PC-3 (cell line): Measurements from ENCODE around the gene MAK. TPM values are rescaled to one million over a fixed set of nuclear protein-coding genes. Genes with fewer than 3 reads are reported as not detected.
"Not testable (repeated sequence)": the region's sequence is repeated elsewhere in the genome, so short reads cannot be mapped to it uniquely, and the experiment has no call there.

Experiments used
- ATAC-seq: fragments of 200-7000 bp; cut with Tn5 transposase; 2 replicates; pipeline ENCODE4 v1.9.1; 2020; ENCODE audit warnings: mild to moderate bottlenecking, moderate library complexity
- BruUV-seq: library from RNA; stranded (reverse); fragments of 400-500 nt; replicated peaks from 2 replicates; lab custom pipeline; 2021; lab: Mats Ljungman, UMichigan
- CTCF ChIA-PET: fragments of 300-600 bp; sonication (Branson Sonifier 250); formaldehyde crosslinking; loops from one replicate; lab custom pipeline; 2022; ENCODE audit warnings: antibody characterized with exemption; lab: Charles Lee
- POLR2A ChIA-PET: fragments of 300-600 bp; sonication (Branson Sonifier 250); formaldehyde crosslinking; loops from one replicate; lab custom pipeline; 2022; ENCODE audit warnings: antibody characterized with exemption; ENCODE audit not compliant: unreplicated experiment; lab: Charles Lee
- DNase-seq: peaks from one replicate; pipeline ENCODE4 v3.0.0-alpha.2; 2015
- H2AFZ ChIP-seq: fragments of 300-600 bp; sonication (generic); 2 replicates; pipeline ENCODE4 v1.6.0; 2016; ENCODE audit warnings: antibody characterized with exemption, low read length
- H3F3A ChIP-seq: fragments of 300-600 bp; sonication (generic); one replicate; pipeline ENCODE4 v1.6.0; 2017; ENCODE audit warnings: antibody characterized with exemption, low read length, control low read depth, mild to moderate bottlenecking; ENCODE audit not compliant: unreplicated experiment
- H3K27ac ChIP-seq: fragments of 300-600 bp; sonication (generic); 2 replicates; pipeline ENCODE4 v1.5.1; 2016; ENCODE audit warnings: mild to moderate bottlenecking, low read length
- H3K27me3 ChIP-seq: fragments of 300-600 bp; sonication (generic); 2 replicates; pipeline ENCODE4 v1.6.1; 2016; ENCODE audit warnings: low read length, mixed read lengths
- H3K36me3 ChIP-seq: fragments of 300-600 bp; sonication (generic); 2 replicates; pipeline ENCODE4 v1.6.1; 2016; ENCODE audit warnings: low read depth, mixed run types, low read length, mixed read lengths
- H3K4me1 ChIP-seq: fragments of 300-600 bp; sonication (generic); 2 replicates; pipeline ENCODE4 v1.5.1; 2016; ENCODE audit warnings: low read length; ENCODE audit not compliant: insufficient read depth
- H3K4me2 ChIP-seq: fragments of 300-600 bp; sonication (generic); 2 replicates; pipeline ENCODE4 v1.6.0; 2016; ENCODE audit warnings: low read length
- H3K4me3 ChIP-seq: fragments of 300-600 bp; sonication (generic); 2 replicates; pipeline ENCODE4 v1.5.1; 2016; ENCODE audit warnings: mild to moderate bottlenecking, low read length, mixed read lengths
- H3K79me2 ChIP-seq: fragments of 300-600 bp; sonication (generic); 2 replicates; pipeline ENCODE4 v1.6.1; 2017; ENCODE audit warnings: low read length, mixed read lengths
- H3K9ac ChIP-seq: fragments of 300-600 bp; sonication (generic); 2 replicates; pipeline ENCODE4 v1.6.0; 2016; ENCODE audit warnings: mild to moderate bottlenecking, low read length
- H3K9me2 ChIP-seq: fragments of 300-600 bp; sonication (generic); replicated peaks from 2 replicates; pipeline ENCODE4 v1.6.1; 2016; ENCODE audit warnings: mixed run types, low read length, mixed read lengths
- H3K9me3 ChIP-seq: fragments of 300-600 bp; sonication (generic); 2 replicates; pipeline ENCODE4 v1.6.1; 2016; ENCODE audit warnings: low read length, mixed read lengths
- H4K20me1 ChIP-seq: fragments of 300-600 bp; sonication (generic); 2 replicates; pipeline ENCODE4 v1.6.1; 2016; ENCODE audit warnings: low read length, mixed read lengths
- EZH2 ChIP-seq: fragments of 300-600 bp; sonication (generic); IDR thresholded peaks from one replicate; pipeline ENCODE4 v1.6.1; 2017; ENCODE audit warnings: antibody characterized with exemption, mild to moderate bottlenecking, low read length; ENCODE audit not compliant: unreplicated experiment
- EZH2phosphoT487 ChIP-seq: fragments of 300-600 bp; sonication (generic); IDR thresholded peaks from 2 replicates; pipeline ENCODE4 v1.6.1; 2018; ENCODE audit warnings: mild to moderate bottlenecking, antibody characterized with exemption, low read length, borderline replicate concordance
- intact Hi-C: fragments of 100-400 bp; cut with micrococcal nuclease; formaldehyde crosslinking; loops from 2 replicates; pipeline ENCODE4 v1.9.0; 2023
- total RNA-seq: library from RNA; depleted of rRNA; stranded (reverse); fragments of >200 nt; gene quantifications from 2 replicates; pipeline ENCODE4 v1.2.3, GENCODE V29; 2014
- TF ChIP-seq, protein P1 (sequence below): fragments of 300-600 bp; sonication (generic); conservative IDR thresholded peaks from 2 replicates; pipeline ENCODE4 v1.5.1; 2017; ENCODE audit warnings: antibody characterized with exemption, low read depth, mild to moderate bottlenecking, low read length

MAK gene
- total RNA-seq, 1 experiment from 2014 or later = 0.11 TPM

DNA sequence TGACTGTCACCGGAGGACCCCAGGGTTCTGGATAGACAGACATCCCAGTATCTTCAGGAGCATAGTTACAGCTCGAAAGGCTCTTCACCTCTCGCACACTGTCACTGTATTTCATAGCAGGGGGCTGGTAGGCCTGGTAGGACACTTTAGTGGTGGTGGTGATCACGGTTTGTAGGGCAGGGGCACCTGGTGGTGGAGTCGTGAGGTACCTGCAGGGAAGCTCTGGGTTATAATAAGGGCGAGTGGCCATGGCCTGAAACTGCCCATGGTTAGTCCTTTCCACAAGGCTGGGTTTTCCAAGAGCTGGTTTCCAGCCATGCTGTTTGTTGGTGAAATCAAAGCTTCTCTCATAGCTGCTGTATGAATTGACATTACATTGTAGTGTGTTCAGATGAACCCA, 35.9 kb upstream of the MAK start:
- DNase-seq (no peak), ATAC-seq (no peak)
- no peaks in the 10 kb centered on the region for H3K9me2 ChIP-seq
- no peaks in the 10 kb centered on the region for H3K79me2 ChIP-seq
- no peak overlapping the region for H2AFZ ChIP-seq
- no peak overlapping the region for H3K9ac ChIP-seq
- no peak for TF ChIP-seq EZH2phosphoT487
- no peak for TF ChIP-seq EZH2
- TF ChIP-seq, protein P1, sequence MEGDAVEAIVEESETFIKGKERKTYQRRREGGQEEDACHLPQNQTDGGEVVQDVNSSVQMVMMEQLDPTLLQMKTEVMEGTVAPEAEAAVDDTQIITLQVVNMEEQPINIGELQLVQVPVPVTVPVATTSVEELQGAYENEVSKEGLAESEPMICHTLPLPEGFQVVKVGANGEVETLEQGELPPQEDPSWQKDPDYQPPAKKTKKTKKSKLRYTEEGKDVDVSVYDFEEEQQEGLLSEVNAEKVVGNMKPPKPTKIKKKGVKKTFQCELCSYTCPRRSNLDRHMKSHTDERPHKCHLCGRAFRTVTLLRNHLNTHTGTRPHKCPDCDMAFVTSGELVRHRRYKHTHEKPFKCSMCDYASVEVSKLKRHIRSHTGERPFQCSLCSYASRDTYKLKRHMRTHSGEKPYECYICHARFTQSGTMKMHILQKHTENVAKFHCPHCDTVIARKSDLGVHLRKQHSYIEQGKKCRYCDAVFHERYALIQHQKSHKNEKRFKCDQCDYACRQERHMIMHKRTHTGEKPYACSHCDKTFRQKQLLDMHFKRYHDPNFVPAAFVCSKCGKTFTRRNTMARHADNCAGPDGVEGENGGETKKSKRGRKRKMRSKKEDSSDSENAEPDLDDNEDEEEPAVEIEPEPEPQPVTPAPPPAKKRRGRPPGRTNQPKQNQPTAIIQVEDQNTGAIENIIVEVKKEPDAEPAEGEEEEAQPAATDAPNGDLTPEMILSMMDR = no peak
- H3K4me3 ChIP-seq = no peak overlapping the region
- POLR2A ChIA-PET = no interaction called here
- H3K4me1 ChIP-seq = peaks cover 19% of the 10 kb centered on the region
- no peaks in the 10 kb centered on the region for H3K27me3 ChIP-seq
- H3K4me2 ChIP-seq = 0 out of 2 replicates have a peak overlapping the region, but pooled peaks have one; percentile 38
- no peak overlapping the region for H3K27ac ChIP-seq
- no TSS peak for BruUV-seq
- H3K9me3 ChIP-seq = no peaks in the 10 kb centered on the region
- CTCF ChIA-PET = no interaction called here
- no peaks in the 10 kb centered on the region for H3F3A ChIP-seq
- H3K36me3 ChIP-seq = no peaks in the 10 kb centered on the region
- intact Hi-C loops = no loop called here
- no peaks in the 10 kb centered on the region for H4K20me1 ChIP-seq

DNA sequence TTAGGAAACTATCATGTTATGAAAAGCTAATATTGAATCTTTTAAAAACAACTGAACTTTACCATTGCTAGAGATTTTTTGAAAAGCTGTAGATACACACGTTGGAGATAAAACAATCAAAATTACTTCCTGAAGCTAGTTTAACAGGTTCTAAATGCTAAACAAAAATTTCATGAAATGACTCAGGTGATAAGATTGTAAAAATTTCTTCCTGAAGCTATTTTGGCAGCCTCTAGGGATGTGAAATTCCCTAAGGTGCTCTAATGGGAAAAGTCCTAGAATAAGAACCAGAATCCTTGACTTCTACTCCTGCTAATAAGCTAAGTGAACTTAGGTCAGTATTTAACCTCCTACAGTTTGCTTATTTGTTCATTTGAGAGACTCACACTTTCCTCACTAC, 35.0 kb upstream of the MAK start:
- H3K79me2 ChIP-seq = no peaks in the 10 kb centered on the region
- CTCF ChIA-PET = no interaction called here
- H3K9ac ChIP-seq = no peak overlapping the region
- peak overlapping the region; percentile 38 for H3K4me2 ChIP-seq
- no peaks in the 10 kb centered on the region for H3K27me3 ChIP-seq
- H3K36me3 ChIP-seq = no peaks in the 10 kb centered on the region
- H2AFZ ChIP-seq = no peak overlapping the region
- H4K20me1 ChIP-seq = no peaks in the 10 kb centered on the region
- BruUV-seq = no TSS peak
- POLR2A ChIA-PET = no interaction called here
- H3F3A ChIP-seq = no peaks in the 10 kb centered on the region
- H3K4me3 ChIP-seq = no peak overlapping the region
- intact Hi-C loops = no loop called here
- H3K9me3 ChIP-seq = no peaks in the 10 kb centered on the region
- ATAC-seq (peak; percentile 79), DNase-seq (peak; percentile 86)
- peaks cover 19% of the 10 kb centered on the region for H3K4me1 ChIP-seq
- no peaks in the 10 kb centered on the region for H3K9me2 ChIP-seq
- H3K27ac ChIP-seq = no peak overlapping the region; the same call in 1 of the 2 replicates
- TF ChIP-seq EZH2 (no peak), EZH2phosphoT487 (no peak)

DNA sequence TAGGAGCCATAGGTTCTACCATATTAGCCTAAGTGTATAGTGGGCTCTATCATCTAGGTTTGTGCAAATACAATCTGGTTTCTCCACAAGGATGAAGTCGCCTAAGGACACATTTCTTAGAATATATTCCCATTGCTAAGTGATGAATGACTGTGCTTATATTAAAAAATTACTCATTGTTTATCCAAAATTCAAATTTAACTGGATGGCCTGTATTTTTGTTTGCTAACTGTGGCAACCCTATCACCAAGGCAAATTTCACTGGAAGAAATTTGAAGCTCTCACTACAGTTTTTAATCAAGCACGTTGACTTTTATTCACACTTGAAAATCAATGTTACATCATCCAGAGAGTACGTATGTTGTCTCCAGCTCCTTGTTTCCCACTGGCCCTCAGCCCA, 29.6 kb upstream of the MAK start:
- H2AFZ ChIP-seq = no peak overlapping the region
- peak overlapping the region; percentile 8; the same call in 1 of the 2 replicates for H3K27ac ChIP-seq
- DNase-seq (peak; percentile 44), ATAC-seq (peak; percentile 81)
- CTCF ChIA-PET = no interaction called here
- no peaks in the 10 kb centered on the region for H3K36me3 ChIP-seq
- no TSS peak for BruUV-seq
- intact Hi-C loops = no loop called here
- POLR2A ChIA-PET = no interaction called here
- no peaks in the 10 kb centered on the region for H3K9me3 ChIP-seq
- H3K4me1 ChIP-seq = peaks cover 3% of the 10 kb centered on the region
- no peak overlapping the region for H3K4me2 ChIP-seq
- no peak overlapping the region for H3K9ac ChIP-seq
- no peaks in the 10 kb centered on the region for H3F3A ChIP-seq
- H3K79me2 ChIP-seq = no peaks in the 10 kb centered on the region
- no peaks in the 10 kb centered on the region for H4K20me1 ChIP-seq
- no peak overlapping the region for H3K4me3 ChIP-seq
- H3K27me3 ChIP-seq = no peaks in the 10 kb centered on the region
- no peak for TF ChIP-seq EZH2phosphoT487
- TF ChIP-seq, protein P1 = no peak
- TF ChIP-seq EZH2 = no peak
- no peaks in the 10 kb centered on the region for H3K9me2 ChIP-seq

DNA sequence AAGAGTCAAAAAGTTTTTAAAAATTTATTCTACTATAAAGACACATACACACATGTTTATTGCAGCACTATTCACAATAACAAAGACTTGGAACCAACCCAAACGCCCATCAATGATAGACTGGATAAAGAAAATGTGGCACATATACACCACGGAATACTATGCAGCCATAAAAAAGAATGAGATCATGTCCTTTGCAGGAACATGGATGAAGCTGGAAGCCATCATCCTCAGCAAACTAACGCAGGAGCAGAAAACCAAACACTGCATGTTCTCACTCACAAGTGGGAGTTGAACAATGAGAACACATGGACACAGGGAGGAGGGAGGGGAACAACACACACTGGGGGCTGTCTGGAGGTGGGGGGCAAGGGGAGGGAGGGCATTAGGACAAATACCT, 28.4 kb upstream of the MAK start:
- DNase-seq, BruUV-seq, POLR2A ChIA-PET: not testable (repeated sequence)

DNA sequence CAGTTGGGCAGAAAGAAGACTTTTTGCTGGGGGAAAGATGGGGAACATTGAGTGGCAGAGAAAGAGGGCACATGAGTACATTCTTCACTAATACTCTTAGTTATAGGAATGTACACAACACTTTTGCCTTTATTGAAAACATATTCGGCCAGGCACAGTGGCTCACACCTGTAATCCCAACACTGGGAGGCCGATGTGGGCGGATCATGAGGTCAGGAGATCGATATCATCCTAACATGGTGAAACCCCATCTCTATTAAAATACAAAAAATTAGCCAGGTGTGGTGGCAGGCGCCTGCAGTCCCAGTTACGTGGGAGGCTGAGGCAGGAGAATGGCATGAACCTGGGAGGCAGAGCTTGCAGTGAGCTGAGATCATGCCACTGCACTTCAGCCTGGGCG, 24.7 kb upstream of the MAK start:
- H3K9me2 ChIP-seq, H3K4me2 ChIP-seq, H3K27ac ChIP-seq, DNase-seq, H3K4me3 ChIP-seq, ATAC-seq, POLR2A ChIA-PET, H3K79me2 ChIP-seq, H3F3A ChIP-seq, H3K4me1 ChIP-seq, H4K20me1 ChIP-seq, H3K9ac ChIP-seq, H3K36me3 ChIP-seq, H2AFZ ChIP-seq, intact Hi-C loops, H3K27me3 ChIP-seq, CTCF ChIA-PET, BruUV-seq, H3K9me3 ChIP-seq: not testable (repeated sequence)

More for the DNA sequence above, 28.4 kb upstream of the MAK start:
- H3K4me3 ChIP-seq, H3F3A ChIP-seq, H3K27me3 ChIP-seq, H3K79me2 ChIP-seq, H3K4me2 ChIP-seq, CTCF ChIA-PET, ATAC-seq, H3K27ac ChIP-seq, H3K9me3 ChIP-seq, intact Hi-C loops, H3K4me1 ChIP-seq, H4K20me1 ChIP-seq, H3K36me3 ChIP-seq, H3K9me2 ChIP-seq, H3K9ac ChIP-seq, H2AFZ ChIP-seq: not testable (repeated sequence)
